GM23338 (cell line): ENCODE measurements around the gene IFIT1B.

Experiments used
- CREB1 ChIP-seq: fragments of 250-450 bp; sonication (Bioruptor Pico); IDR thresholded peaks from 2 replicates; pipeline ENCODE4 v1.5.0; 2020; ENCODE audit warnings: low read depth, mild to moderate bottlenecking, moderate library complexity
- ETS1 ChIP-seq: IDR thresholded peaks from 2 replicates; pipeline ENCODE4 v1.6.1; 2016; ENCODE audit warnings: antibody characterized with exemption
- EZH2 ChIP-seq: fragments of 200-600 bp; sonication (generic); IDR thresholded peaks from one replicate; pipeline ENCODE4 v1.8.0; 2017; ENCODE audit warnings: antibody characterized with exemption, mild to moderate bottlenecking, low read depth; ENCODE audit not compliant: unreplicated experiment
- EZH2phosphoT487 ChIP-seq: fragments of 200-600 bp; sonication (generic); IDR thresholded peaks from one replicate; pipeline ENCODE4 v1.8.1; 2018; ENCODE audit warnings: antibody characterized with exemption; ENCODE audit not compliant: unreplicated experiment
- JUNB ChIP-seq: IDR thresholded peaks from one replicate; pipeline ENCODE4 v1.6.1; 2016; ENCODE audit warnings: antibody characterized with exemption; ENCODE audit not compliant: unreplicated experiment
- NANOG ChIP-seq: IDR thresholded peaks from 2 replicates; pipeline ENCODE4 v1.6.1; 2016; ENCODE audit warnings: antibody characterized with exemption, borderline replicate concordance
- POLR2AphosphoS5 ChIP-seq: IDR thresholded peaks from 2 replicates; pipeline ENCODE4 v1.6.1; 2016; ENCODE audit warnings: antibody characterized with exemption, low read depth
- STAT1 ChIP-seq: IDR thresholded peaks from one replicate; pipeline ENCODE4 v1.6.1; 2016; ENCODE audit warnings: antibody characterized with exemption; ENCODE audit not compliant: unreplicated experiment
- ZNF114 ChIP-seq: fragments of 250-450 bp; sonication (Bioruptor Pico); IDR thresholded peaks from 2 replicates; pipeline ENCODE4 v1.5.0; 2020; ENCODE audit warnings: mild to moderate bottlenecking, moderate library complexity
- ZNF331 ChIP-seq: fragments of 250-450 bp; sonication (Bioruptor Pico); IDR thresholded peaks from 2 replicates; pipeline ENCODE4 v1.5.0; 2020; ENCODE audit warnings: low read depth, mild to moderate bottlenecking, moderate library complexity
- ZNF462 ChIP-seq: fragments of 250-450 bp; sonication (Bioruptor Pico); IDR thresholded peaks from 2 replicates; pipeline ENCODE4 v1.5.0; 2020; ENCODE audit warnings: mild to moderate bottlenecking, moderate library complexity
- TF ChIP-seq, protein P1 (sequence below), 2 experiments: fragments of 200-600 bp in 1 of 2; sonication (generic) in 1 of 2; conservative IDR thresholded peaks; 2 replicates each; pipeline versions ENCODE4 v1.5.1 to v1.6.1; 2016 to 2017; ENCODE audit warnings: antibody characterized with exemption in 2 of 2, low read depth in 2 of 2, mild to moderate bottlenecking in 2 of 2, moderate library complexity in 1 of 2
- TF ChIP-seq, protein P2 (sequence below): IDR thresholded peaks from one replicate; pipeline ENCODE4 v1.6.1; 2018; ENCODE audit warnings: antibody characterized with exemption; ENCODE audit not compliant: unreplicated experiment

- TF ChIP-seq, protein P1, sequence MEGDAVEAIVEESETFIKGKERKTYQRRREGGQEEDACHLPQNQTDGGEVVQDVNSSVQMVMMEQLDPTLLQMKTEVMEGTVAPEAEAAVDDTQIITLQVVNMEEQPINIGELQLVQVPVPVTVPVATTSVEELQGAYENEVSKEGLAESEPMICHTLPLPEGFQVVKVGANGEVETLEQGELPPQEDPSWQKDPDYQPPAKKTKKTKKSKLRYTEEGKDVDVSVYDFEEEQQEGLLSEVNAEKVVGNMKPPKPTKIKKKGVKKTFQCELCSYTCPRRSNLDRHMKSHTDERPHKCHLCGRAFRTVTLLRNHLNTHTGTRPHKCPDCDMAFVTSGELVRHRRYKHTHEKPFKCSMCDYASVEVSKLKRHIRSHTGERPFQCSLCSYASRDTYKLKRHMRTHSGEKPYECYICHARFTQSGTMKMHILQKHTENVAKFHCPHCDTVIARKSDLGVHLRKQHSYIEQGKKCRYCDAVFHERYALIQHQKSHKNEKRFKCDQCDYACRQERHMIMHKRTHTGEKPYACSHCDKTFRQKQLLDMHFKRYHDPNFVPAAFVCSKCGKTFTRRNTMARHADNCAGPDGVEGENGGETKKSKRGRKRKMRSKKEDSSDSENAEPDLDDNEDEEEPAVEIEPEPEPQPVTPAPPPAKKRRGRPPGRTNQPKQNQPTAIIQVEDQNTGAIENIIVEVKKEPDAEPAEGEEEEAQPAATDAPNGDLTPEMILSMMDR (conservative IDR thresholded peaks at IDR 0.05; ENCODE audit: low read depth in 2 of 2) = no peak
- TF ChIP-seq EZH2phosphoT487 = no peak
- TF ChIP-seq POLR2AphosphoS5 = no peak
- no peak for TF ChIP-seq CREB1 (CRISPR knock-in tag)
- TF ChIP-seq, protein P2, sequence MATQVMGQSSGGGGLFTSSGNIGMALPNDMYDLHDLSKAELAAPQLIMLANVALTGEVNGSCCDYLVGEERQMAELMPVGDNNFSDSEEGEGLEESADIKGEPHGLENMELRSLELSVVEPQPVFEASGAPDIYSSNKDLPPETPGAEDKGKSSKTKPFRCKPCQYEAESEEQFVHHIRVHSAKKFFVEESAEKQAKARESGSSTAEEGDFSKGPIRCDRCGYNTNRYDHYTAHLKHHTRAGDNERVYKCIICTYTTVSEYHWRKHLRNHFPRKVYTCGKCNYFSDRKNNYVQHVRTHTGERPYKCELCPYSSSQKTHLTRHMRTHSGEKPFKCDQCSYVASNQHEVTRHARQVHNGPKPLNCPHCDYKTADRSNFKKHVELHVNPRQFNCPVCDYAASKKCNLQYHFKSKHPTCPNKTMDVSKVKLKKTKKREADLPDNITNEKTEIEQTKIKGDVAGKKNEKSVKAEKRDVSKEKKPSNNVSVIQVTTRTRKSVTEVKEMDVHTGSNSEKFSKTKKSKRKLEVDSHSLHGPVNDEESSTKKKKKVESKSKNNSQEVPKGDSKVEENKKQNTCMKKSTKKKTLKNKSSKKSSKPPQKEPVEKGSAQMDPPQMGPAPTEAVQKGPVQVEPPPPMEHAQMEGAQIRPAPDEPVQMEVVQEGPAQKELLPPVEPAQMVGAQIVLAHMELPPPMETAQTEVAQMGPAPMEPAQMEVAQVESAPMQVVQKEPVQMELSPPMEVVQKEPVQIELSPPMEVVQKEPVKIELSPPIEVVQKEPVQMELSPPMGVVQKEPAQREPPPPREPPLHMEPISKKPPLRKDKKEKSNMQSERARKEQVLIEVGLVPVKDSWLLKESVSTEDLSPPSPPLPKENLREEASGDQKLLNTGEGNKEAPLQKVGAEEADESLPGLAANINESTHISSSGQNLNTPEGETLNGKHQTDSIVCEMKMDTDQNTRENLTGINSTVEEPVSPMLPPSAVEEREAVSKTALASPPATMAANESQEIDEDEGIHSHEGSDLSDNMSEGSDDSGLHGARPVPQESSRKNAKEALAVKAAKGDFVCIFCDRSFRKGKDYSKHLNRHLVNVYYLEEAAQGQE = no peak
- TF ChIP-seq JUNB = no peak
- no peak for TF ChIP-seq EZH2
- no peak for TF ChIP-seq NANOG
- TF ChIP-seq ETS1 = no peak
- TF ChIP-seq ZNF462 (CRISPR knock-in tag) = no peak
- no peak for TF ChIP-seq ZNF114 (CRISPR knock-in tag)
- no peak for TF ChIP-seq ZNF331 (CRISPR knock-in tag)
- no peak for TF ChIP-seq STAT1
Observed at GRCh38 chr10:89393898-89394297, 16.0 kb downstream of the IFIT1B start.
